Activated CD4-positive, alpha-beta T cell treated with anti-CD3 and anti-CD28 coated beads, Interleukin-2, Interleukin-6, amounts not matched to agents 100 ng/mL and 50 ng/mL, durations not matched to agents 16 hours and 8 hours (primary cell): ENCODE results near the gene HOXA1.
"Not testable (repeated sequence)": the region's sequence is repeated elsewhere in the genome, so short reads cannot be mapped to it uniquely, and the experiment has no call there.

Source experiments
- DNase-seq: peaks from one replicate; pipeline ENCODE4 v3.0.0-alpha.2; 2020

The HOXA1 gene

GRCh38 chr7:27091105-27091504 lies 4.7 kb downstream of the HOXA1 start:
- DNase-seq: no peak

- no peak for DNase-seq
Measured at GRCh38 chr7:27088002-27088922, 7.5 kb downstream of the HOXA1 start.

- no peak for DNase-seq
Measured at GRCh38 chr7:27083646-27084045, 12.2 kb downstream of the HOXA1 start.

GRCh38 chr7:27082171-27082570 lies 13.6 kb downstream of the HOXA1 start:
- DNase-seq: no peak

GRCh38 chr7:27080844-27081436 lies 14.9 kb downstream of the HOXA1 start:
- no peak for DNase-seq

GRCh38 chr7:27079234-27079975 lies 16.4 kb downstream of the HOXA1 start:
- DNase-seq: no peak

GRCh38 chr7:27078616-27079233 lies 17.1 kb downstream of the HOXA1 start:
- DNase-seq: no peak

- DNase-seq: no peak
Measured at GRCh38 chr7:27073076-27073475, 22.7 kb downstream of the HOXA1 start.

- no peak for DNase-seq
Measured at GRCh38 chr7:27071622-27072390, 24.0 kb downstream of the HOXA1 start.

GRCh38 chr7:27068259-27068658 lies 27.5 kb downstream of the HOXA1 start:
- no peak for DNase-seq

GRCh38 chr7:27066148-27066547 lies 29.7 kb downstream of the HOXA1 start:
- DNase-seq: no peak

- no peak for DNase-seq
Measured at GRCh38 chr7:27065709-27066108, 30.1 kb downstream of the HOXA1 start.

- DNase-seq: no peak
Measured at GRCh38 chr7:27064661-27065060, 31.1 kb downstream of the HOXA1 start.

GRCh38 chr7:27064159-27064558 lies 31.6 kb downstream of the HOXA1 start:
- no peak for DNase-seq

- DNase-seq: no peak
Measured at GRCh38 chr7:27062946-27063345, 32.9 kb downstream of the HOXA1 start.

- DNase-seq: no peak
Measured at GRCh38 chr7:27053153-27053552, 42.6 kb downstream of the HOXA1 start.

- no peak for DNase-seq
Measured at GRCh38 chr7:27051451-27051850, 44.3 kb downstream of the HOXA1 start.

- DNase-seq: no peak
Measured at GRCh38 chr7:27048438-27048837, 47.4 kb downstream of the HOXA1 start.

- DNase-seq: no peak
Measured at GRCh38 chr7:27046854-27047549, 48.8 kb downstream of the HOXA1 start.

GRCh38 chr7:27045972-27046371 lies 49.8 kb downstream of the HOXA1 start:
- DNase-seq: not testable (repeated sequence)

- DNase-seq: not testable (repeated sequence)
Measured at GRCh38 chr7:27045066-27045465, 50.7 kb downstream of the HOXA1 start.
